NCI-H460 (cell line): ENCODE results near the gene CLN3. TPM values are rescaled to one million over a fixed set of nuclear protein-coding genes. Genes with fewer than 3 reads are reported as not detected.
"Not testable (repeated sequence)": the region's sequence is repeated elsewhere in the genome, so short reads cannot be mapped to it uniquely, and the experiment has no call there.

ENCODE experiments used
- DNase-seq: peaks from one replicate; pipeline ENCODE4 v3.0.0-alpha.2; 2016; ENCODE audit warnings: low read depth; ENCODE audit errors: extremely low read depth
- total RNA-seq: library from RNA; depleted of rRNA; stranded (reverse); fragments of >200 nt; shearing (Covaris generic); gene quantifications from 2 replicates; pipeline ENCODE4 v1.2.3, GENCODE V29; 2014

CLN3 gene
- total RNA-seq, 1 experiment from 2014 or later = 26.1 TPM

GRCh38 chr16:28514246-28514645 lies 22.4 kb upstream of the CLN3 start:
- no peak for DNase-seq

GRCh38 chr16:28513484-28514181 lies 21.8 kb upstream of the CLN3 start:
- no peak for DNase-seq

GRCh38 chr16:28511801-28512789 lies 20.2 kb upstream of the CLN3 start:
- no peak for DNase-seq

- no peak for DNase-seq
Observed at GRCh38 chr16:28511031-28511430, 19.2 kb upstream of the CLN3 start.

- DNase-seq = no peak
Observed at GRCh38 chr16:28505489-28506137, 13.7 kb upstream of the CLN3 start.

GRCh38 chr16:28504707-28505404 lies 13.0 kb upstream of the CLN3 start:
- DNase-seq = no peak

GRCh38 chr16:28503470-28504259 lies 11.8 kb upstream of the CLN3 start:
- DNase-seq = no peak

GRCh38 chr16:28502290-28502689 lies 10.4 kb upstream of the CLN3 start:
- DNase-seq = no peak

GRCh38 chr16:28501258-28502232 lies 9.7 kb upstream of the CLN3 start:
- DNase-seq = no peak

GRCh38 chr16:28500476-28501180 lies 8.8 kb upstream of the CLN3 start:
- DNase-seq = not testable (repeated sequence)

GRCh38 chr16:28499854-28500253 lies 8.0 kb upstream of the CLN3 start:
- no peak for DNase-seq

- DNase-seq = no peak
Observed at GRCh38 chr16:28498666-28499381, 7.0 kb upstream of the CLN3 start.

- no peak for DNase-seq
Observed at GRCh38 chr16:28497861-28498599, 6.2 kb upstream of the CLN3 start.

- no peak for DNase-seq
Observed at GRCh38 chr16:28497386-28497785, 5.5 kb upstream of the CLN3 start.

- DNase-seq = no peak
Observed at GRCh38 chr16:28496844-28497243, 5.0 kb upstream of the CLN3 start.
